ENCODE measurements around the gene HTT.

HTT gene

GRCh38 chr4:3252831-3253641, 178.6 kb downstream of the HTT start:
- no peak overlapping the region for H3K4me3 ChIP-seq (ENCODE audit: control insufficient read depth, low read depth, low read length)
- no peak for DNase-seq (ENCODE audit: low read depth)
- TF ChIP-seq, protein P1, sequence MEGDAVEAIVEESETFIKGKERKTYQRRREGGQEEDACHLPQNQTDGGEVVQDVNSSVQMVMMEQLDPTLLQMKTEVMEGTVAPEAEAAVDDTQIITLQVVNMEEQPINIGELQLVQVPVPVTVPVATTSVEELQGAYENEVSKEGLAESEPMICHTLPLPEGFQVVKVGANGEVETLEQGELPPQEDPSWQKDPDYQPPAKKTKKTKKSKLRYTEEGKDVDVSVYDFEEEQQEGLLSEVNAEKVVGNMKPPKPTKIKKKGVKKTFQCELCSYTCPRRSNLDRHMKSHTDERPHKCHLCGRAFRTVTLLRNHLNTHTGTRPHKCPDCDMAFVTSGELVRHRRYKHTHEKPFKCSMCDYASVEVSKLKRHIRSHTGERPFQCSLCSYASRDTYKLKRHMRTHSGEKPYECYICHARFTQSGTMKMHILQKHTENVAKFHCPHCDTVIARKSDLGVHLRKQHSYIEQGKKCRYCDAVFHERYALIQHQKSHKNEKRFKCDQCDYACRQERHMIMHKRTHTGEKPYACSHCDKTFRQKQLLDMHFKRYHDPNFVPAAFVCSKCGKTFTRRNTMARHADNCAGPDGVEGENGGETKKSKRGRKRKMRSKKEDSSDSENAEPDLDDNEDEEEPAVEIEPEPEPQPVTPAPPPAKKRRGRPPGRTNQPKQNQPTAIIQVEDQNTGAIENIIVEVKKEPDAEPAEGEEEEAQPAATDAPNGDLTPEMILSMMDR (conservative IDR thresholded peaks at IDR 0.05; ENCODE audit: control insufficient read depth, insufficient read depth, low read depth, low read length), result no peak

DNA sequence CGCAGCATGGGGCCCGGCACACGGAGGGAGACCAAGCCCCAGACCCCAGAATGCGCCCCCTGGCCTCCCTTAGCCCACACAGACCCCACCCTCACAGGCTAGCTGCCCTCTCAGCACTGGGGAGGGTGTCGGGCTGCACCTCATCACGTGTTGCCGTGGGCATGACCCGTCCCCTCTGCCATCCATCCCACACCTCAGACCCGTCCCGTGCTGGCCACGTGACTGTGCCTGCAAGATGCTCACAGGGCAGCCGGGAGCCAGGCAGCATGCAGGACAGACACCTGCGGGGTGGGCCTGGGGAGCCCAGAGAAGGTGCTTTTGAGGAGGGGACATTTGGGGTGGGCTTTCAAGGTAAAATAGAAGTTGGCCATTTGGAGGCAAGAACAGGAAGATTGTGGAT, 179.3 kb downstream of the HTT start:
- H3K4me3 ChIP-seq (ENCODE audit: control insufficient read depth, low read depth, low read length), result no peak overlapping the region
- no peak for DNase-seq (ENCODE audit: low read depth)
- TF ChIP-seq, protein P1 (conservative IDR thresholded peaks at IDR 0.05; ENCODE audit: control insufficient read depth, insufficient read depth, low read depth, low read length), result no peak

DNA sequence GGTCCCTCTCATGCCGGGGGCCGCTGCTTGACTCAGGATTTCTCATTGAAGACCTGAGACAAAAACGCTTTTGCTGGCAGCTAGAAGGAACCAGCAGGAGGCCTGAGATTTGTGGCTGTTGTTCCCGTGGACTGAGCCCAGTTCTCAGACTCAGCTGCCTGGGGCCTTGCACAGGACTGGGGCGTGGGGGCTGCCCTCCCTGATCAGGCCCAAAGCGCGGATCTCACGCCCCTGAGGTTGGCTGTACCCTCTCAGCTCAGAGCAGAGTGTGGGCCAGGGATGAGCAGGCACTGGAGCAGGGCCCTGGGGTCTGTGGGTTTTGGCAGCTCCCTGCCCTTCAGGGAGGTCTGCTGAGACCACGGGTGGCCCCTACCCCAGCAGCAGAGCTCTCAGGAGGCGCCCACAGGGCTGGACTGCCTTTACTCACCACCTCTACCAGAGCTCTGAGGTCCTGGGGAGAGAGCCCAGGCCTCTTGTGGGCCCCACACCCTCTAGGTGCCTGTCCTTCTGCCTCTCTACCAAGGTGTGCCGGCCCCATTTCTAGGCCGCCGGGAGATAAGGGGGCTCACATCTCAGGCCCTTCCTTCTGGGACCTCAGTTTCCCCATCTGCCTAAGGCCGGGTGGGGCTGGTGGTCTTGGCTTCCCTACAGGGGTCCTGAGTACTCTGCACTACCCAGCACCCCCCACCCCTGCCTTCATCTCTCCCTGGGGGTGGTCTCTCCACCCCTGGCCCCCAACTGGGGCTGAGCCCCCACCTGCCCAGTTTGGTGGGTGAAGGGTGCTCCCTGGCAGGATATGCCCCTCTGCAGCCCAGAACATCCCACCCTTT, 180.0 kb downstream of the HTT start:
- no peak for DNase-seq (ENCODE audit: low read depth)
- H3K4me3 ChIP-seq (ENCODE audit: control insufficient read depth, low read depth, low read length), result no peak overlapping the region
- TF ChIP-seq, protein P1 (conservative IDR thresholded peaks at IDR 0.05; ENCODE audit: control insufficient read depth, insufficient read depth, low read depth, low read length), result no peak

GRCh38 chr4:3255611-3256186, 181.2 kb downstream of the HTT start:
- TF ChIP-seq, protein P1 (conservative IDR thresholded peaks at IDR 0.05; ENCODE audit: control insufficient read depth, insufficient read depth, low read depth, low read length), result no peak
- H3K4me3 ChIP-seq (ENCODE audit: control insufficient read depth, low read depth, low read length), result no peak overlapping the region
- no peak for DNase-seq (ENCODE audit: low read depth)

- H3K4me3 ChIP-seq (ENCODE audit: control insufficient read depth, low read depth, low read length), result no peak overlapping the region
- TF ChIP-seq, protein P1 (conservative IDR thresholded peaks at IDR 0.05; ENCODE audit: control insufficient read depth, insufficient read depth, low read depth, low read length), result no peak
- DNase-seq (ENCODE audit: low read depth), result no peak
Measured at GRCh38 chr4:3256230-3257102, 182.0 kb downstream of the HTT start.

DNA sequence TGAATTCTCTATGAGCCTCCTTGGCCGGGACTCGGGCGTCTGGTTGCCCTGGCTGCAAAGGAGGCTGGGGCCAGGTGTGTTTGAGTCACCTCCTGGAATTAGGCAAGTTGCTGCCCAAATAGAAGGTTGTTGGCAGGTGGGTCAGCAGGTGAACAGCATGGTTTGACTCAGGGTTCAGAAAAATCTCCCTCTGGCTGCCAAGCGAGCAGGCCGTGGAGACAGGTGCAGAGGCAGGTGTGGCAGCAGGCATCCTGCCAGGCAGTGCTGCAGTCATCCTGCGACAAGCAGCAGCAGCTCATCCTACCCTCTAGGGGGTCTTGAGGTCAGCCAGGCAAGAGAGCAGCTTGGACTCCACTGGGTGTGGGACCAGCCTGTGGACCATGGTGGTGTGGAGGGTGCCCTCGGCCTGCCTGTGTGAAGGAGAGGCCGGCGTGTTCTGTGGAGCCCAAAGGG, 182.6 kb downstream of the HTT start:
- TF ChIP-seq, protein P1 (conservative IDR thresholded peaks at IDR 0.05; ENCODE audit: control insufficient read depth, insufficient read depth, low read depth, low read length), result no peak
- no peak overlapping the region for H3K4me3 ChIP-seq (ENCODE audit: control insufficient read depth, low read depth, low read length)
- no peak for DNase-seq (ENCODE audit: low read depth)

All from fibroblast of mammary gland (primary cell).